ENCODE results near the gene APOBEC3H. TPM values are rescaled to one million over a fixed set of nuclear protein-coding genes. Genes with fewer than 3 reads are reported as not detected.
A peak's percentile ranks its signal among the peaks of the same experiment; 100 is the strongest.

Gene APOBEC3H
- total RNA-seq, 1 experiment from 2014 or later = 0.81 TPM

GRCh38 chr22:39081016-39081415 lies 16.0 kb upstream of the APOBEC3H start:
- DNase-seq (ENCODE audit: low spot score) = no peak

- DNase-seq (ENCODE audit: low spot score) = no peak
Measured at GRCh38 chr22:39081598-39081997, 15.4 kb upstream of the APOBEC3H start.

GRCh38 chr22:39083212-39084165 lies 13.6 kb upstream of the APOBEC3H start:
- DNase-seq (ENCODE audit: low spot score) = no peak

- no peak for DNase-seq (ENCODE audit: low spot score)
Measured at GRCh38 chr22:39084666-39085065, 12.4 kb upstream of the APOBEC3H start.

GRCh38 chr22:39087098-39087497 lies 9.9 kb upstream of the APOBEC3H start:
- DNase-seq (ENCODE audit: low spot score) = no peak

GRCh38 chr22:39087881-39088684 lies 9.0 kb upstream of the APOBEC3H start:
- DNase-seq (ENCODE audit: low spot score) = no peak

- DNase-seq (ENCODE audit: low spot score) = no peak
Measured at GRCh38 chr22:39088685-39089032, 8.4 kb upstream of the APOBEC3H start.

- no peak for DNase-seq (ENCODE audit: low spot score)
Measured at GRCh38 chr22:39089928-39090327, 7.1 kb upstream of the APOBEC3H start.

GRCh38 chr22:39090426-39091064 lies 6.5 kb upstream of the APOBEC3H start:
- DNase-seq (ENCODE audit: low spot score) = peak; percentile 62

- no peak for DNase-seq (ENCODE audit: low spot score)
Measured at GRCh38 chr22:39091126-39092081, 5.6 kb upstream of the APOBEC3H start.

- DNase-seq (ENCODE audit: low spot score) = no peak
Measured at GRCh38 chr22:39092111-39092862, 4.8 kb upstream of the APOBEC3H start.

GRCh38 chr22:39094717-39095389 lies 2.2 kb upstream of the APOBEC3H start:
- DNase-seq (ENCODE audit: low spot score) = no peak

- DNase-seq (ENCODE audit: low spot score) = no peak
Measured at GRCh38 chr22:39095971-39096370, 1.1 kb upstream of the APOBEC3H start.

GRCh38 chr22:39098026-39098425 lies 982 bp downstream of the APOBEC3H start:
- no peak for DNase-seq (ENCODE audit: low spot score)

GRCh38 chr22:39098576-39098975 lies 1.5 kb downstream of the APOBEC3H start:
- no peak for DNase-seq (ENCODE audit: low spot score)

GRCh38 chr22:39101226-39101625 lies 4.2 kb downstream of the APOBEC3H start:
- DNase-seq (ENCODE audit: low spot score) = no peak

GRCh38 chr22:39103431-39103830 lies 6.4 kb downstream of the APOBEC3H start:
- no peak for DNase-seq (ENCODE audit: low spot score)

- DNase-seq (ENCODE audit: low spot score) = no peak
Measured at GRCh38 chr22:39106326-39106725, 9.3 kb downstream of the APOBEC3H start.

- no peak for DNase-seq (ENCODE audit: low spot score)
Measured at GRCh38 chr22:39108487-39108886, 11.4 kb downstream of the APOBEC3H start.

GRCh38 chr22:39109361-39109760 lies 12.3 kb downstream of the APOBEC3H start:
- no peak for DNase-seq (ENCODE audit: low spot score)

All from A172 (cell line).